H9 (cell line): Measurements from ENCODE around the gene ENPP7. TPM values are rescaled to one million over a fixed set of nuclear protein-coding genes. Genes with fewer than 3 reads are reported as not detected.

ENCODE experiments used
- DNase-seq: peaks from one replicate; pipeline ENCODE4 v3.0.0-alpha.2; 2017
- H2AFZ ChIP-seq: one replicate; pipeline ENCODE4 v1.6.1; 2013; ENCODE audit warnings: mild to moderate bottlenecking, low read length, control low read depth, moderate library complexity
- H2AK5ac ChIP-seq: 2 replicates; pipeline ENCODE4 v1.6.1; 2013; ENCODE audit warnings: low read length, control low read depth, mixed read lengths; ENCODE audit not compliant: insufficient read length
- H2BK120ac ChIP-seq: one replicate; pipeline ENCODE4 v1.6.1; 2013; ENCODE audit warnings: low read depth, mild to moderate bottlenecking, low read length, control low read depth, inconsistent platforms; ENCODE audit not compliant: poor library complexity, severe bottlenecking
- H2BK12ac ChIP-seq: 2 replicates; pipeline ENCODE4 v1.6.1; 2013; ENCODE audit warnings: low read length, control low read depth, mixed read lengths, low read depth; ENCODE audit not compliant: insufficient read length
- H2BK15ac ChIP-seq: 2 replicates; pipeline ENCODE4 v1.6.1; 2013; ENCODE audit warnings: low read depth, low read length, control low read depth
- H2BK20ac ChIP-seq: one replicate; pipeline ENCODE4 v1.6.1; 2013; ENCODE audit warnings: low read depth, mild to moderate bottlenecking, low read length, control low read depth, inconsistent platforms; ENCODE audit not compliant: poor library complexity, severe bottlenecking
- H2BK5ac ChIP-seq: 2 replicates; pipeline ENCODE4 v1.6.1; 2013; ENCODE audit warnings: low read length, control low read depth, mixed read lengths; ENCODE audit not compliant: insufficient read length
- H3K14ac ChIP-seq: 2 replicates; pipeline ENCODE4 v1.6.1; 2013; ENCODE audit warnings: low read length, control low read depth; ENCODE audit not compliant: insufficient read depth
- H3K18ac ChIP-seq: 2 replicates; pipeline ENCODE4 v1.6.1; 2013; ENCODE audit warnings: low read depth, mild to moderate bottlenecking, mixed read lengths, low read length, control low read depth; ENCODE audit not compliant: insufficient read length
- H3K23ac ChIP-seq: 2 replicates; pipeline ENCODE4 v1.6.1; 2013; ENCODE audit warnings: low read length, control low read depth, mixed read lengths, low read depth; ENCODE audit not compliant: insufficient read length
- H3K23me2 ChIP-seq: 2 replicates; pipeline ENCODE4 v1.6.1; 2013; ENCODE audit warnings: low read depth, mild to moderate bottlenecking, mixed read lengths, low read length, control low read depth; ENCODE audit not compliant: insufficient read length, poor library complexity, severe bottlenecking
- H3K27ac ChIP-seq: 2 replicates; pipeline ENCODE4 v1.5.1; 2013; ENCODE audit warnings: low read length, control low read depth, mixed read lengths, low read depth; ENCODE audit not compliant: insufficient read length
- H3K27me3 ChIP-seq: 2 replicates; pipeline ENCODE4 v1.6.1; 2013; ENCODE audit warnings: low read length, control low read depth, inconsistent platforms; ENCODE audit not compliant: insufficient read depth
- H3K4ac ChIP-seq: 2 replicates; pipeline ENCODE4 v1.6.1; 2013; ENCODE audit warnings: low read depth, mild to moderate bottlenecking, control low read depth, inconsistent platforms, low read length, moderate library complexity
- H3K4me1 ChIP-seq: 2 replicates; pipeline ENCODE4 v1.6.1; 2013; ENCODE audit warnings: low read length, control low read depth, inconsistent platforms; ENCODE audit not compliant: insufficient read depth
- H3K4me2 ChIP-seq: 2 replicates; pipeline ENCODE4 v1.6.1; 2013; ENCODE audit warnings: low read length, control low read depth, mixed read lengths; ENCODE audit not compliant: insufficient read length, insufficient read depth
- H3K56ac ChIP-seq: 2 replicates; pipeline ENCODE4 v1.6.1; 2013; ENCODE audit warnings: low read depth, mild to moderate bottlenecking, mixed read lengths, low read length, control low read depth; ENCODE audit not compliant: insufficient read length
- H3K79me1 ChIP-seq: 2 replicates; pipeline ENCODE4 v1.6.1; 2013; ENCODE audit warnings: low read depth, mild to moderate bottlenecking, moderate library complexity, low read length, control low read depth, inconsistent platforms; ENCODE audit not compliant: insufficient read depth, poor library complexity, severe bottlenecking
- H3K79me2 ChIP-seq: 2 replicates; pipeline ENCODE4 v1.6.1; 2013; ENCODE audit warnings: low read length, control low read depth, inconsistent platforms; ENCODE audit not compliant: insufficient read depth
- H3K9ac ChIP-seq: 2 replicates; pipeline ENCODE4 v1.6.1; 2013; ENCODE audit warnings: low read length, control low read depth, mixed read lengths; ENCODE audit not compliant: insufficient read length; ENCODE audit errors: extremely low read depth
- H3K9me3 ChIP-seq: one replicate; pipeline ENCODE4 v1.6.1; 2013; ENCODE audit warnings: low read depth, low read length, inconsistent platforms; ENCODE audit not compliant: control insufficient read depth
- H3T11ph ChIP-seq: one replicate; pipeline ENCODE4 v1.6.1; 2013; ENCODE audit warnings: mild to moderate bottlenecking, low read length, control low read depth, inconsistent platforms
- H4K20me1 ChIP-seq: one replicate; pipeline ENCODE4 v1.6.1; 2013; ENCODE audit not compliant: control insufficient read depth, insufficient read length, insufficient read depth
- H4K5ac ChIP-seq: 2 replicates; pipeline ENCODE4 v1.6.1; 2013; ENCODE audit warnings: low read depth, mild to moderate bottlenecking, mixed read lengths, low read length, control low read depth; ENCODE audit not compliant: insufficient read length
- H4K8ac ChIP-seq: replicated peaks from 2 replicates; pipeline ENCODE4 v1.6.1; 2013; ENCODE audit warnings: low read length, control low read depth, mixed read lengths, low read depth; ENCODE audit not compliant: insufficient read length
- H4K91ac ChIP-seq: 2 replicates; pipeline ENCODE4 v1.6.1; 2013; ENCODE audit warnings: low read depth, mild to moderate bottlenecking, moderate library complexity, mixed read lengths, low read length, control low read depth; ENCODE audit not compliant: insufficient read length
- H3K27ac Mint-ChIP-seq, 3 experiments: 2 replicates in 2 of 3; 3 replicates in 1 of 3; pipeline ENCODE4 v1.8.0; 2020 to 2021; ENCODE audit warnings: mixed read lengths in 3 of 3, mild to moderate bottlenecking in 1 of 3, moderate library complexity in 1 of 3
- H3K27me3 Mint-ChIP-seq: 2 replicates; pipeline ENCODE4 v1.8.0; 2021; ENCODE audit warnings: low read depth, mild to moderate bottlenecking, moderate library complexity, mixed read lengths
- H3K36me3 Mint-ChIP-seq, 3 experiments: 2 replicates in 2 of 3; 3 replicates in 1 of 3; pipeline ENCODE4 v1.8.0; 2020 to 2021; ENCODE audit warnings: low read depth in 3 of 3, mixed read lengths in 3 of 3; ENCODE audit not compliant: insufficient read depth in 1 of 3
- H3K4me1 Mint-ChIP-seq, 2 experiments: 2 replicates each; pipeline ENCODE4 v1.8.0; 2020; ENCODE audit warnings: mixed read lengths in 2 of 2
- H3K4me3 Mint-ChIP-seq, 2 experiments: 2 replicates in 1 of 2; 3 replicates in 1 of 2; pipeline ENCODE4 v1.8.0; 2020 to 2021; ENCODE audit warnings: mild to moderate bottlenecking in 2 of 2, mixed read lengths in 2 of 2, moderate library complexity in 1 of 2
- H3K9me3 Mint-ChIP-seq, 2 experiments: 2 replicates in 1 of 2; 3 replicates in 1 of 2; pipeline ENCODE4 v1.8.0; 2020; ENCODE audit warnings: mild to moderate bottlenecking in 2 of 2, mixed read lengths in 2 of 2, moderate library complexity in 1 of 2
- CTCF ChIP-seq: fragments of 200-600 bp; sonication (generic); conservative IDR thresholded peaks from 3 replicates; pipeline ENCODE4 v1.8.0; 2021; ENCODE audit warnings: antibody characterized with exemption, mild to moderate bottlenecking
- WGBS: extraction: QIAGEN DNeasy Blood & Tissue Kit; methylation state at CpG from one replicate; pipeline ENCODE4 v1.1.7; 2013; ENCODE audit warnings: missing lambda C conversion rate, low lambda C conversion rate, mixed read lengths; ENCODE audit not compliant: insufficient read length; ENCODE audit errors: extremely low coverage; 5-methylcytosine and 5-hydroxymethylcytosine counted together
- total RNA-seq: library from RNA; stranded (reverse); gene quantifications from 2 replicates; pipeline ENCODE4 v1.2.1, GENCODE V29; 2021

The ENPP7 gene
- total RNA-seq, 1 experiment from 2014 or later, result not detected

GRCh38 chr17:79707931-79708891, 22.5 kb upstream of the ENPP7 start:
- Histone ChIP-seq H3K14ac (no peak overlapping the region), H3K9ac (no peak overlapping the region), H3K4ac (no peak overlapping the region), H3K18ac (no peak overlapping the region), H4K20me1 (no peaks in the 10 kb centered on the region), H3T11ph (no peak overlapping the region), H2BK120ac (no peak overlapping the region), H2AK5ac (no peak overlapping the region), H2BK5ac (no peak overlapping the region), H3K4me2 (peak overlapping the region; percentile 24), H4K5ac (no peak overlapping the region), H3K79me2 (no peaks in the 10 kb centered on the region), H4K91ac (no peak overlapping the region), H3K9me3 (no peaks in the 10 kb centered on the region), H3K4me1 (no peaks in the 10 kb centered on the region), H3K79me1 (no peaks in the 10 kb centered on the region), H2BK20ac (no peak overlapping the region), H3K23me2 (peaks cover 3% of the 10 kb centered on the region), H2AFZ (no peak overlapping the region), H3K23ac (no peak overlapping the region), H2BK12ac (no peak overlapping the region), H3K27ac (no peak overlapping the region), H4K8ac (no peak overlapping the region), H3K56ac (no peak overlapping the region), H2BK15ac (no peak overlapping the region), H3K27me3 (no peaks in the 10 kb centered on the region)
- peak overlapping the region; percentile 9 to 26; a peak in 2 of 5 replicates for H3K4me3 Mint-ChIP-seq
- no peaks in the 10 kb centered on the region for H3K36me3 Mint-ChIP-seq
- WGBS, result no CpG with 5 or more reads among the region's 35 CpGs
- no peaks in the 10 kb centered on the region for H3K9me3 Mint-ChIP-seq
- H3K4me1 Mint-ChIP-seq, result peaks cover 9 to 14% of the 10 kb centered on the region in 2 experiments; a peak in 3 of 4 replicates
- TF ChIP-seq CTCF, result peak; percentile 89
- DNase-seq, result peak; percentile 79
- H3K27me3 Mint-ChIP-seq, result peaks cover 2% of the 10 kb centered on the region
- H3K27ac Mint-ChIP-seq, result no peak overlapping the region
